WTC11 (cell line): ENCODE results near the gene PPARA.

Experiments
- CREB1 ChIP-seq: sonication (generic); formaldehyde crosslinking; IDR thresholded peaks from 2 replicates; pipeline ENCODE4 v1.8.0; 2023; ENCODE audit warnings: mild to moderate bottlenecking, missing genetic modification reagents
- CTCF ChIP-seq: fragments of 200-600 bp; IDR thresholded peaks from 2 replicates; pipeline ENCODE4 v1.8.0; 2022; ENCODE audit warnings: antibody characterized with exemption
- E2F4 ChIP-seq: sonication (generic); formaldehyde crosslinking; IDR thresholded peaks from 2 replicates; pipeline ENCODE4 v1.8.1; 2022; ENCODE audit warnings: low read depth, mild to moderate bottlenecking, moderate library complexity, missing genetic modification reagents, borderline replicate concordance
- JUN ChIP-seq: sonication (generic); formaldehyde crosslinking; IDR thresholded peaks from 2 replicates; pipeline ENCODE4 v1.8.0; 2023; ENCODE audit warnings: mild to moderate bottlenecking, missing genetic modification reagents
- ZSCAN18 ChIP-seq: fragments of 250-450 bp; sonication (Bioruptor Pico); IDR thresholded peaks from 2 replicates; pipeline ENCODE4 v2.1.2; 2022; ENCODE audit warnings: mild to moderate bottlenecking, moderate library complexity
- TF ChIP-seq, protein P1 (sequence below): sonication (generic); formaldehyde crosslinking; IDR thresholded peaks from 2 replicates; pipeline ENCODE4 v1.8.1; 2022; ENCODE audit warnings: low read depth, missing genetic modification reagents, borderline replicate concordance

GRCh38 chr22:46147061-46147460, 3.3 kb upstream of the PPARA start:
- no peak for TF ChIP-seq CTCF
- no peak for TF ChIP-seq ZSCAN18 (CRISPR knock-in tag)
- no peak for TF ChIP-seq CREB1
- TF ChIP-seq, protein P1, sequence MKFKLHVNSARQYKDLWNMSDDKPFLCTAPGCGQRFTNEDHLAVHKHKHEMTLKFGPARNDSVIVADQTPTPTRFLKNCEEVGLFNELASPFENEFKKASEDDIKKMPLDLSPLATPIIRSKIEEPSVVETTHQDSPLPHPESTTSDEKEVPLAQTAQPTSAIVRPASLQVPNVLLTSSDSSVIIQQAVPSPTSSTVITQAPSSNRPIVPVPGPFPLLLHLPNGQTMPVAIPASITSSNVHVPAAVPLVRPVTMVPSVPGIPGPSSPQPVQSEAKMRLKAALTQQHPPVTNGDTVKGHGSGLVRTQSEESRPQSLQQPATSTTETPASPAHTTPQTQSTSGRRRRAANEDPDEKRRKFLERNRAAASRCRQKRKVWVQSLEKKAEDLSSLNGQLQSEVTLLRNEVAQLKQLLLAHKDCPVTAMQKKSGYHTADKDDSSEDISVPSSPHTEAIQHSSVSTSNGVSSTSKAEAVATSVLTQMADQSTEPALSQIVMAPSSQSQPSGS (CRISPR knock-in tag) = no peak
- no peak for TF ChIP-seq JUN
- TF ChIP-seq E2F4 (CRISPR knock-in tag) = no peak
